Measurements from ENCODE around the gene AUTS2. TPM values are rescaled to one million over a fixed set of nuclear protein-coding genes. Genes with fewer than 3 reads are reported as not detected.

AUTS2 gene
- total RNA-seq, 1 experiment from 2014 or later, result not detected

GRCh38 chr7:69837387-69838068, 239.3 kb downstream of the AUTS2 start:
- Mint-ChIP-seq H3K4me1 (ENCODE audit: low read depth, unreplicated experiment) (no peaks in the 10 kb centered on the region), H3K4me3 (ENCODE audit: low read depth, unreplicated experiment) (no peak overlapping the region), H3K36me3 (ENCODE audit: insufficient read depth, unreplicated experiment) (no peaks in the 10 kb centered on the region), H3K27me3 (ENCODE audit: unreplicated experiment) (no peaks in the 10 kb centered on the region), H3K9me3 (ENCODE audit: low read depth, unreplicated experiment) (peaks cover 3% of the 10 kb centered on the region), H3K27ac (ENCODE audit: unreplicated experiment) (no peak overlapping the region)
- no TSS peak for BruUV-seq (replicated peaks)
- DNase-seq, result no peak
- CTCF ChIA-PET, result no interaction called here
- intact Hi-C loops (cut with micrococcal nuclease; ENCODE audit: unreplicated experiment), result no loop called here
- TF ChIP-seq CTCF (IDR thresholded peaks at IDR 0.05; ENCODE audit: unreplicated experiment), result no peak

GRCh38 chr7:69839782-69840181, 241.5 kb downstream of the AUTS2 start:
- no peak for TF ChIP-seq CTCF (IDR thresholded peaks at IDR 0.05; ENCODE audit: unreplicated experiment)
- no peak overlapping the region for H3K27ac Mint-ChIP-seq (ENCODE audit: unreplicated experiment)
- no peaks in the 10 kb centered on the region for H3K27me3 Mint-ChIP-seq (ENCODE audit: unreplicated experiment)
- H3K4me3 Mint-ChIP-seq (ENCODE audit: low read depth, unreplicated experiment), result no peak overlapping the region
- CTCF ChIA-PET, result no interaction called here
- DNase-seq, result no peak
- H3K4me1 Mint-ChIP-seq (ENCODE audit: low read depth, unreplicated experiment), result no peaks in the 10 kb centered on the region
- intact Hi-C loops (cut with micrococcal nuclease; ENCODE audit: unreplicated experiment), result no loop called here
- H3K9me3 Mint-ChIP-seq (ENCODE audit: low read depth, unreplicated experiment), result peaks cover 9% of the 10 kb centered on the region
- no TSS peak for BruUV-seq (replicated peaks)
- H3K36me3 Mint-ChIP-seq (ENCODE audit: insufficient read depth, unreplicated experiment), result no peaks in the 10 kb centered on the region

- no peak overlapping the region for H3K4me3 Mint-ChIP-seq (ENCODE audit: low read depth, unreplicated experiment)
- intact Hi-C loops (cut with micrococcal nuclease; ENCODE audit: unreplicated experiment), result no loop called here
- CTCF ChIA-PET, result interaction anchor here (0.6 kb wide), 1 partner anchor 1270 kb away, joined by 4 read pairs; no protein-coding TSS in a partner anchor
- no peak for DNase-seq
- no peaks in the 10 kb centered on the region for H3K36me3 Mint-ChIP-seq (ENCODE audit: insufficient read depth, unreplicated experiment)
- BruUV-seq (replicated peaks), result no TSS peak
- no peaks in the 10 kb centered on the region for H3K27me3 Mint-ChIP-seq (ENCODE audit: unreplicated experiment)
- TF ChIP-seq CTCF (IDR thresholded peaks at IDR 0.05; ENCODE audit: unreplicated experiment), result no peak
- peaks cover 6% of the 10 kb centered on the region for H3K9me3 Mint-ChIP-seq (ENCODE audit: low read depth, unreplicated experiment)
- no peaks in the 10 kb centered on the region for H3K4me1 Mint-ChIP-seq (ENCODE audit: low read depth, unreplicated experiment)
- H3K27ac Mint-ChIP-seq (ENCODE audit: unreplicated experiment), result no peak overlapping the region
Measured at GRCh38 chr7:69840248-69840647, 242.0 kb downstream of the AUTS2 start.

- Mint-ChIP-seq H3K9me3 (ENCODE audit: low read depth, unreplicated experiment) (peaks cover 6% of the 10 kb centered on the region), H3K4me1 (ENCODE audit: low read depth, unreplicated experiment) (no peaks in the 10 kb centered on the region), H3K4me3 (ENCODE audit: low read depth, unreplicated experiment) (no peak overlapping the region), H3K27me3 (ENCODE audit: unreplicated experiment) (no peaks in the 10 kb centered on the region), H3K36me3 (ENCODE audit: insufficient read depth, unreplicated experiment) (no peaks in the 10 kb centered on the region), H3K27ac (ENCODE audit: unreplicated experiment) (no peak overlapping the region)
- no TSS peak for BruUV-seq (replicated peaks)
- intact Hi-C loops (cut with micrococcal nuclease; ENCODE audit: unreplicated experiment), result no loop called here
- DNase-seq, result no peak
- no peak for TF ChIP-seq CTCF (IDR thresholded peaks at IDR 0.05; ENCODE audit: unreplicated experiment)
- CTCF ChIA-PET, result no interaction called here
Measured at GRCh38 chr7:69843653-69844052, 245.4 kb downstream of the AUTS2 start.
